GM12874 (cell line): Measurements from ENCODE around the gene KBTBD4.

ENCODE experiments used
- CTCF ChIP-seq: IDR thresholded peaks from 2 replicates; pipeline ENCODE4 v1.5.1; 2011; ENCODE audit warnings: low read depth, mild to moderate bottlenecking, control low read depth, low read length, moderate library complexity; ENCODE audit not compliant: insufficient read depth

The KBTBD4 gene

GRCh38 chr11:47589584-47589976, 10.8 kb upstream of the KBTBD4 start:
- TF ChIP-seq CTCF = no peak

- no peak for TF ChIP-seq CTCF
Measured at GRCh38 chr11:47589118-47589517, 10.3 kb upstream of the KBTBD4 start.

GRCh38 chr11:47587723-47588326, 9.1 kb upstream of the KBTBD4 start:
- no peak for TF ChIP-seq CTCF

- TF ChIP-seq CTCF = no peak
Measured at GRCh38 chr11:47587039-47587716, 8.4 kb upstream of the KBTBD4 start.

GRCh38 chr11:47586098-47586855, 7.5 kb upstream of the KBTBD4 start, which contains the start of gene FAM180B:
Gene FAM180B (plus strand): TSS chr11:47586678. CDS start chr11:47586769, 91 bp downstream.
- TF ChIP-seq CTCF = no peak

- no peak for TF ChIP-seq CTCF
Measured at GRCh38 chr11:47583844-47584243, 5.1 kb upstream of the KBTBD4 start.

- no peak for TF ChIP-seq CTCF
Measured at GRCh38 chr11:47577460-47578041, 1.2 kb downstream of the KBTBD4 start.
